H1 (cell line): Measurements from ENCODE around the gene CCDC71. TPM values are rescaled to one million over a fixed set of nuclear protein-coding genes. Genes with fewer than 3 reads are reported as not detected.

Experiments
- CTCF ChIA-PET: fragments of 300-600 bp; sonication (Branson Sonifier 250); formaldehyde crosslinking; loops from one replicate; lab custom pipeline; 2021; ENCODE audit not compliant: partially characterized antibody; lab: Charles Lee
- POLR2A ChIA-PET: fragments of 300-600 bp; sonication (Branson Sonifier 250); formaldehyde crosslinking; loops from one replicate; lab custom pipeline; 2021; ENCODE audit warnings: inconsistent platforms; ENCODE audit not compliant: partially characterized antibody; lab: Charles Lee
- DNase-seq, 2 experiments: peaks; one replicate each; pipeline versions ENCODE4 v3.0.0 to v3.0.0-alpha.2; 2010 to 2022; ENCODE audit warnings: low spot score in 2 of 2, low read depth in 1 of 2, mixed read lengths in 1 of 2
- FAIRE-seq: peaks from 2 replicates; lab custom pipeline; 2011; peaks lifted over from hg19 to GRCh38; lab: Jason Lieb, UNC
- H2AFZ ChIP-seq: 2 replicates; pipeline ENCODE4 v1.8.1; 2012; ENCODE audit warnings: low read length, inconsistent platforms
- H2AK5ac ChIP-seq: 2 replicates; pipeline ENCODE4 v1.6.1; 2013; ENCODE audit warnings: low read depth, low read length
- H2BK120ac ChIP-seq: replicated peaks from 2 replicates; pipeline ENCODE3; 2013; ENCODE audit warnings: low read depth, low read length, inconsistent platforms
- H2BK12ac ChIP-seq: 2 replicates; pipeline ENCODE4 v1.6.1; 2013; ENCODE audit warnings: low read depth, low read length
- H2BK15ac ChIP-seq: 2 replicates; pipeline ENCODE4 v1.6.1; 2013; ENCODE audit warnings: low read length
- H2BK20ac ChIP-seq: 2 replicates; pipeline ENCODE4 v1.6.1; 2013; ENCODE audit warnings: low read length
- H2BK5ac ChIP-seq: 2 replicates; pipeline ENCODE4 v1.6.1; 2013; ENCODE audit warnings: low read depth, low read length
- H3K14ac ChIP-seq: 2 replicates; pipeline ENCODE4 v1.6.1; 2013; ENCODE audit warnings: inconsistent platforms; ENCODE audit not compliant: insufficient read length
- H3K18ac ChIP-seq: 2 replicates; pipeline ENCODE4 v1.6.1; 2013; ENCODE audit warnings: low read length; ENCODE audit errors: extremely low read depth
- H3K23ac ChIP-seq: 2 replicates; pipeline ENCODE4 v1.6.1; 2013; ENCODE audit warnings: inconsistent platforms; ENCODE audit not compliant: insufficient read length
- H3K23me2 ChIP-seq: 2 replicates; pipeline ENCODE4 v1.6.1; 2013; ENCODE audit warnings: low read depth, low read length
- H3K27ac ChIP-seq: 2 replicates; pipeline ENCODE4 v1.6.1; 2011; ENCODE audit warnings: low read depth, low read length, inconsistent platforms
- H3K27me3 ChIP-seq, 4 experiments: replicated peaks in 1 of 4; 1 replicate in 1 of 4; 2 replicates in 3 of 4; pipeline versions ENCODE4 v1.6.1 to v1.8.1; 2011 to 2013; ENCODE audit warnings: low read length in 3 of 4, mild to moderate bottlenecking in 3 of 4, inconsistent platforms in 2 of 4, mixed read lengths in 2 of 4, moderate library complexity in 1 of 4; ENCODE audit not compliant: control insufficient read depth in 3 of 4, insufficient read depth in 3 of 4; ENCODE audit errors: extremely low read depth in 1 of 4
- H3K36me3 ChIP-seq, 4 experiments: 2 replicates each; pipeline versions ENCODE4 v1.6.1 to v1.8.1; 2011 to 2013; ENCODE audit warnings: mild to moderate bottlenecking in 4 of 4, low read length in 3 of 4, moderate library complexity in 2 of 4, control low read depth in 1 of 4, inconsistent platforms in 1 of 4; ENCODE audit not compliant: insufficient read depth in 4 of 4, control insufficient read depth in 2 of 4
- H3K4ac ChIP-seq: replicated peaks from 2 replicates; pipeline ENCODE3; 2013; ENCODE audit warnings: low read length, low read depth, mixed read lengths, inconsistent platforms; ENCODE audit not compliant: insufficient read length
- H3K4me1 ChIP-seq, 4 experiments: replicated peaks in 1 of 4; 1 replicate in 1 of 4; 2 replicates in 3 of 4; pipeline versions ENCODE4 v1.6.1 to v1.8.1; 2011 to 2013; ENCODE audit warnings: low read length in 3 of 4, inconsistent platforms in 2 of 4, mixed read lengths in 1 of 4; ENCODE audit not compliant: insufficient read depth in 4 of 4, control insufficient read depth in 3 of 4
- H3K4me2 ChIP-seq, 2 experiments: 2 replicates each; pipeline versions ENCODE4 v1.6.1 to v1.8.1; 2011 to 2013; ENCODE audit warnings: low read depth in 2 of 2, low read length in 2 of 2, control low read depth in 1 of 2, inconsistent platforms in 1 of 2, mild to moderate bottlenecking in 1 of 2; ENCODE audit not compliant: insufficient read depth in 1 of 2
- H3K4me3 ChIP-seq, 4 experiments: fragments of 200-600, 300-600 bp in 1 of 4; sonication (generic), shearing (Covaris generic), sonication (Bioruptor Twin) in 1 of 4; 2 replicates each; pipeline versions ENCODE4 v1.5.1 to v1.8.1; 2011 to 2016; ENCODE audit warnings: low read length in 4 of 4, low read depth in 3 of 4, control low read depth in 2 of 4, inconsistent platforms in 2 of 4, mild to moderate bottlenecking in 2 of 4, mixed read lengths in 1 of 4, moderate library complexity in 1 of 4; ENCODE audit not compliant: insufficient read depth in 2 of 4; ENCODE audit errors: extremely low read depth in 1 of 4
- H3K56ac ChIP-seq: replicated peaks from 2 replicates; pipeline ENCODE3; 2013; ENCODE audit warnings: low read depth, mild to moderate bottlenecking, mixed read lengths, low read length, inconsistent platforms; ENCODE audit not compliant: insufficient read length
- H3K79me1 ChIP-seq: 2 replicates; pipeline ENCODE4 v1.6.1; 2013; ENCODE audit warnings: low read depth, low read length, control low read depth
- H3K79me2 ChIP-seq, 2 experiments: 2 replicates each; pipeline versions ENCODE4 v1.6.1 to v1.8.1; 2012 to 2013; ENCODE audit warnings: low read length in 2 of 2, mild to moderate bottlenecking in 2 of 2, inconsistent platforms in 1 of 2; ENCODE audit not compliant: insufficient read depth in 2 of 2, control insufficient read depth in 1 of 2
- H3K9ac ChIP-seq, 4 experiments: replicated peaks in 1 of 4; 1 replicate in 1 of 4; 2 replicates in 3 of 4; pipeline versions ENCODE4 v1.6.1 to v1.8.1; 2011 to 2013; ENCODE audit warnings: low read depth in 3 of 4, low read length in 3 of 4, control low read depth in 2 of 4, mild to moderate bottlenecking in 2 of 4, moderate library complexity in 2 of 4, inconsistent platforms in 1 of 4; ENCODE audit errors: extremely low read depth in 1 of 4
- H3K9me3 ChIP-seq, 2 experiments: 2 replicates each; pipeline versions ENCODE4 v1.6.1 to v1.8.1; 2012 to 2013; ENCODE audit warnings: mild to moderate bottlenecking in 2 of 2, moderate library complexity in 2 of 2, control low read depth in 1 of 2, inconsistent platforms in 1 of 2, low read depth in 1 of 2, low read length in 1 of 2, mixed read lengths in 1 of 2; ENCODE audit not compliant: insufficient read depth in 2 of 2
- H4K20me1 ChIP-seq, 2 experiments: replicated peaks in 1 of 2; 2 replicates each; pipeline versions ENCODE3 to v1.8.1; 2011 to 2013; ENCODE audit warnings: inconsistent platforms in 2 of 2, low read length in 2 of 2, mild to moderate bottlenecking in 1 of 2; ENCODE audit not compliant: insufficient read depth in 2 of 2, control insufficient read depth in 1 of 2
- H4K5ac ChIP-seq: 2 replicates; pipeline ENCODE4 v1.6.1; 2013; ENCODE audit warnings: low read length, low read depth, mixed read lengths, inconsistent platforms; ENCODE audit not compliant: insufficient read length
- H4K8ac ChIP-seq: 2 replicates; pipeline ENCODE4 v1.8.0; 2013; ENCODE audit warnings: mild to moderate bottlenecking, moderate library complexity, low read length, inconsistent platforms; ENCODE audit not compliant: insufficient read depth; ENCODE audit errors: extremely low read depth
- H4K91ac ChIP-seq: replicated peaks from 2 replicates; pipeline ENCODE3; 2013; ENCODE audit warnings: low read length, mixed read lengths, inconsistent platforms; ENCODE audit not compliant: insufficient read length
- CHD2 ChIP-seq: IDR thresholded peaks from 2 replicates; pipeline ENCODE4 v1.6.1; 2012; ENCODE audit warnings: low read length, improper control_type of control experiment
- E2F6 ChIP-seq: IDR thresholded peaks from 2 replicates; pipeline ENCODE4 v1.6.1; 2012; ENCODE audit warnings: inconsistent platforms
- HDAC2 ChIP-seq, 2 experiments: fragments of 300-600 bp in 1 of 2; sonication (generic) in 1 of 2; IDR thresholded peaks; 2 replicates each; pipeline ENCODE4 v1.6.1; 2011 to 2012; ENCODE audit warnings: low read depth in 2 of 2, low read length in 2 of 2, mild to moderate bottlenecking in 2 of 2, moderate library complexity in 2 of 2, borderline replicate concordance in 1 of 2, inconsistent platforms in 1 of 2
- HDAC6 ChIP-seq: IDR thresholded peaks from one replicate; pipeline ENCODE4 v1.7.1; 2012; ENCODE audit warnings: low read depth, mild to moderate bottlenecking, inconsistent platforms, low read length, moderate library complexity
- MAFK ChIP-seq: IDR thresholded peaks from 2 replicates; pipeline ENCODE4 v1.6.1; 2012; ENCODE audit warnings: low read depth, mild to moderate bottlenecking, improper control_type of control experiment, low read length
- NRF1 ChIP-seq: IDR thresholded peaks from 2 replicates; pipeline ENCODE4 v1.6.1; 2011; ENCODE audit warnings: mild to moderate bottlenecking, low read depth, low read length, improper control_type of control experiment
- RFX5 ChIP-seq: IDR thresholded peaks from 2 replicates; pipeline ENCODE4 v1.6.1; 2011; ENCODE audit warnings: low read depth, low read length, improper control_type of control experiment, borderline replicate concordance
- SAP30 ChIP-seq: fragments of 300-600 bp; sonication (generic); IDR thresholded peaks from 2 replicates; pipeline ENCODE4 v1.7.1; 2012; ENCODE audit warnings: low read length, moderate library complexity, mild to moderate bottlenecking, inconsistent platforms; ENCODE audit not compliant: insufficient read depth, insufficient replicate concordance
- TAF1 ChIP-seq: IDR thresholded peaks from 2 replicates; pipeline ENCODE4 v1.6.1; 2011; ENCODE audit warnings: mild to moderate bottlenecking, low read depth, low read length
- TEAD4 ChIP-seq: IDR thresholded peaks from 2 replicates; pipeline ENCODE4 v1.6.1; 2012; ENCODE audit warnings: low read depth, low read length, inconsistent platforms, mixed read lengths
- WGBS, 2 experiments: shearing (Covaris generic) in 1 of 2; methylation state at CpG; one replicate each; pipeline versions ENCODE4 v1.1.6 to v1.1.7; 2013 to 2015; ENCODE audit warnings: low lambda C conversion rate in 2 of 2, mixed read lengths in 2 of 2, inconsistent platforms in 1 of 2, low coverage in 1 of 2, missing lambda C conversion rate in 1 of 2; ENCODE audit not compliant: insufficient replicate concordance in 2 of 2, insufficient coverage in 1 of 2, insufficient read length in 1 of 2; ENCODE audit errors: extremely low coverage in 1 of 2, missing lambda C conversion rate in 1 of 2; 5-methylcytosine and 5-hydroxymethylcytosine counted together
- polyA plus RNA-seq, 7 experiments: library from polyadenylated mRNA; depleted of rRNA in 3 of 7; stranded (reverse) in 5 of 7; unstranded in 2 of 7; fragments of >200 nt in 5 of 7; fragments of 200-250 nt in 2 of 7; gene quantifications; 1 replicate in 5 of 7; 2 replicates in 1 of 7; 4 replicates in 1 of 7; pipeline versions ENCODE4 v1.2.1 to v1.2.3, GENCODE V29; 2011 to 2013; ENCODE audit warnings: missing spikeins in 2 of 7, mixed read lengths in 2 of 7
- total RNA-seq: library from RNA; stranded (reverse); fragmentation: NEBNext Ultra II Directional; extraction: Animal tissue kit (Norgen Biotek cat#: 25700); gene quantifications from 2 replicates; pipeline ENCODE4 v1.2.1, GENCODE V29; 2021
- TF ChIP-seq, protein P1 (sequence below): IDR thresholded peaks from 2 replicates; pipeline ENCODE4 v1.6.1; 2012; ENCODE audit warnings: low read length, inconsistent platforms

Gene CCDC71
- total and polyA plus RNA-seq, 2 of the 8 experiments (the other 6 are each of a cell fraction or from before 2014, with no cell fraction given): 26.7 to 57.4 TPM

DNA sequence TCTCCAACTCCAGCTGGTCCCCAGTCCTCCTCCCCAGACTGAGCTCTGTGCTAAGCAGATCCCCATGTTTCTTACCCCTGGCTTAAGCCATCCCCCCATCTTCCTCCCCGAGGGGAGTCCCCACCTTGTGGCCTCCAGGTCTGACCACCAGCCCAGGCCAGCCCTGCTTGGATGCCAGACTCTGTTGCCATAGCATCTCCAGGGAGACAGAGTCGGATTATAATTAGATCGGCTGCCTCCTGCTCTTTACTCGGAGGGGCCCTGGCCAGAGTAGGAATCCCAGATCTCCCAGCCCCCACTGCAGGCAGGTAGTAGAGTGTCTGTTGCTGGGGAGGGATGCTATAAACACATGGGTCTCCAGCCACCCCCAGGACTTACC is 7.7 kb upstream of the CCDC71 start:
- Histone ChIP-seq H4K5ac (no peak overlapping the region), H3K23me2 (peaks cover 7% of the 10 kb centered on the region), H2BK20ac (no peak overlapping the region), H3K4me3 (peak overlapping the region in 2 of 4 experiments; percentile 5 to 28; a peak in 3 of 8 replicates), H2BK12ac (peak overlapping the region; percentile 5; the same call in 1 of the 2 replicates), H3K27ac (peak overlapping the region; percentile 24; the same call in 1 of the 2 replicates), H3K79me1 (no peaks in the 10 kb centered on the region), H3K9me3 (no peaks in the 10 kb centered on the region), H3K4me1 (peaks cover 0 to 22% (median 13%) of the 10 kb centered on the region in 4 experiments; a peak in 6 of 7 replicates), H3K9ac (no peak overlapping the region; a peak in 1 of 7 replicates), H3K4ac (no peak overlapping the region), H3K18ac (no peak overlapping the region), H2AK5ac (no peak overlapping the region), H2BK120ac (no peak overlapping the region), H3K4me2 (peak overlapping the region; percentile 64 to 92; a peak in 3 of 4 replicates), H3K79me2 (no peaks in the 10 kb centered on the region), H2BK15ac (no peak overlapping the region), H3K56ac (no peak overlapping the region), H3K14ac (no peak overlapping the region), H2BK5ac (no peak overlapping the region; the same call in 1 of the 2 replicates), H4K8ac (peak overlapping the region; percentile 6), H2AFZ (no peak overlapping the region), H3K36me3 (no peaks in the 10 kb centered on the region), H4K91ac (no peak overlapping the region), H4K20me1 (no peaks in the 10 kb centered on the region), H3K27me3 (no peaks in the 10 kb centered on the region; a peak in 1 of 7 replicates), H3K23ac (no peak overlapping the region)
- no peak for FAIRE-seq
- ChIA-PET POLR2A (interaction anchor here (0.7 to 2.2 kb wide), 7 partner anchors 15 to 296 kb away, joined by 3 to 6 read pairs (median 3); partner anchors contain the start of genes DAG1 and QRICH1), CTCF (interaction anchor here (1.0 to 1.8 kb wide), 6 partner anchors 14 to 105 kb away, joined by 3 to 5 read pairs (median 4); no protein-coding TSS in a partner anchor)
- DNase-seq: no peak
- 88% methylated on average over 4 of the region's 4 CpGs; no CpG with 5 or more reads in 1 of the 2 experiments for WGBS, 2 experiments
- TF ChIP-seq RFX5 (no peak), E2F6 (no peak), SAP30 (no peak), NRF1 (no peak), MAFK (no peak), CHD2 (no peak), TEAD4 (no peak), TAF1 (no peak), HDAC2 (IDR thresholded peaks at IDR 0.05; ENCODE audit: borderline replicate concordance in 1 of 2, low read depth in 2 of 2, low read length in 2 of 2) (no peak), HDAC6 (no peak)
- TF ChIP-seq, protein P1, sequence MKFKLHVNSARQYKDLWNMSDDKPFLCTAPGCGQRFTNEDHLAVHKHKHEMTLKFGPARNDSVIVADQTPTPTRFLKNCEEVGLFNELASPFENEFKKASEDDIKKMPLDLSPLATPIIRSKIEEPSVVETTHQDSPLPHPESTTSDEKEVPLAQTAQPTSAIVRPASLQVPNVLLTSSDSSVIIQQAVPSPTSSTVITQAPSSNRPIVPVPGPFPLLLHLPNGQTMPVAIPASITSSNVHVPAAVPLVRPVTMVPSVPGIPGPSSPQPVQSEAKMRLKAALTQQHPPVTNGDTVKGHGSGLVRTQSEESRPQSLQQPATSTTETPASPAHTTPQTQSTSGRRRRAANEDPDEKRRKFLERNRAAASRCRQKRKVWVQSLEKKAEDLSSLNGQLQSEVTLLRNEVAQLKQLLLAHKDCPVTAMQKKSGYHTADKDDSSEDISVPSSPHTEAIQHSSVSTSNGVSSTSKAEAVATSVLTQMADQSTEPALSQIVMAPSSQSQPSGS: no peak
